A549 treated with AZD2906 at 1 μM for 4 hours (cell line): Measurements from ENCODE around the gene EBF4. TPM values are rescaled to one million over a fixed set of nuclear protein-coding genes. Genes with fewer than 3 reads are reported as not detected.

ENCODE experiments used
- total RNA-seq: library from RNA; stranded (reverse); fragments of 200-300 nt; extraction: Qiagen RNA extraction; gene quantifications from 5 replicates; pipeline ENCODE4 v1.2.3, GENCODE V29; 2022

The EBF4 gene, protein sequence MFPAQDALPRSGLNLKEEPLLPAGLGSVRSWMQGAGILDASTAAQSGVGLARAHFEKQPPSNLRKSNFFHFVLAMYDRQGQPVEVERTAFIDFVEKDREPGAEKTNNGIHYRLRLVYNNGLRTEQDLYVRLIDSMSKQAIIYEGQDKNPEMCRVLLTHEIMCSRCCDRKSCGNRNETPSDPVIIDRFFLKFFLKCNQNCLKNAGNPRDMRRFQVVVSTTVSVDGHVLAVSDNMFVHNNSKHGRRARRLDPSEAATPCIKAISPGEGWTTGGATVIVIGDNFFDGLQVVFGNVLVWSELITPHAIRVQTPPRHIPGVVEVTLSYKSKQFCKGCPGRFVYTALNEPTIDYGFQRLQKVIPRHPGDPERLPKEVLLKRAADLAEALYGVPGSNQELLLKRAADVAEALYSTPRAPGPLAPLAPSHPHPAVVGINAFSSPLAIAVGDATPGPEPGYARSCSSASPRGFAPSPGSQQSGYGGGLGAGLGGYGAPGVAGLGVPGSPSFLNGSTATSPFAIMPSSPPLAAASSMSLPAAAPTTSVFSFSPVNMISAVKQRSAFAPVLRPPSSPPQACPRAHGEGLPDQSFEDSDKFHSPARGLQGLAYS
- total RNA-seq: 2.2 to 3.3 TPM (median 3.2 TPM) in 5 replicates

DNA sequence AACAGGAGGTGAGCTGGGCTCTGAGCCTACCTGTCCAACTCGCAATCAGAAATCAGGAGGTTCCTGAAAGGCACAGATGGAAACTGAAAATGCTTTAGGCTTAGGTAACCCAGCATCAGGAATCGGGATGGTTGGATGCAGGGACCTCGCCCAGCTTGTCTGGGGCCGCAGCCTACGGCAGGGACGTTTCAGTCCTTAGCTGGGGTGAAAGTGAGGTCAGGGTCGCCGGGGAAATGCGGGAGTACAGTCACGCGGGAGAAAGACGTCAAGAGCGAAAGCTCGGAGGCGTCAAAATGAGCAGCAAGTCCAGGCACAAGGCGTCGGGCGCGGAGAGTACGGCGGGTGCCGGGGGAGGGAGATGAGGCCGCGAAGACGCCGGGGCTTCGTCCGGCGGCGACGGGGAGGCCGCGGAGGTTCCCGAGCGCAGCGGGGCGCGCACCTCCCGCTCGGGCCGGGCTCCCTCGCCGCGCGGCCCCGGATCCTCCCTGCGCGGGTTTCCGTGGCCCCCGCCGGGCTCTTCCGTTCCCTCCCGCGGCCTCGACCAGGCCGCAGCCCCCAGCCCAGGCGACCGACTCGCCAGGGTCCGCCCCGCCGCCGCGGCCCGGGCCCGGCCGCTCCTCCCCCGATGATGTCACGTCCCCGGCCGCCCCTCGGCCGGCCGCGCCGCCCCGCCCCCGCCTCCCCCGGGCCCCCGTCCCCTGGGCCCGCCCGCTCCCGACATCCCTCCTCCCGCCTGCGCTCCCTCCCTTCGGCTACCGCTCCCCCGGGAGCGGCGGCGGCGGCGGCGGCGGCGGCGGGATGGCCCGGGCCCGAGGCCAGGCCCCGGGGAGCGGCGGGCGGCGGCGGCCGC, at the start of gene EBF4:
Gene EBF4 (plus strand): TSS at position 745 of the 850 bp plus-strand sequence. CDS start 866 bp downstream, outside the sequence.

DNA sequence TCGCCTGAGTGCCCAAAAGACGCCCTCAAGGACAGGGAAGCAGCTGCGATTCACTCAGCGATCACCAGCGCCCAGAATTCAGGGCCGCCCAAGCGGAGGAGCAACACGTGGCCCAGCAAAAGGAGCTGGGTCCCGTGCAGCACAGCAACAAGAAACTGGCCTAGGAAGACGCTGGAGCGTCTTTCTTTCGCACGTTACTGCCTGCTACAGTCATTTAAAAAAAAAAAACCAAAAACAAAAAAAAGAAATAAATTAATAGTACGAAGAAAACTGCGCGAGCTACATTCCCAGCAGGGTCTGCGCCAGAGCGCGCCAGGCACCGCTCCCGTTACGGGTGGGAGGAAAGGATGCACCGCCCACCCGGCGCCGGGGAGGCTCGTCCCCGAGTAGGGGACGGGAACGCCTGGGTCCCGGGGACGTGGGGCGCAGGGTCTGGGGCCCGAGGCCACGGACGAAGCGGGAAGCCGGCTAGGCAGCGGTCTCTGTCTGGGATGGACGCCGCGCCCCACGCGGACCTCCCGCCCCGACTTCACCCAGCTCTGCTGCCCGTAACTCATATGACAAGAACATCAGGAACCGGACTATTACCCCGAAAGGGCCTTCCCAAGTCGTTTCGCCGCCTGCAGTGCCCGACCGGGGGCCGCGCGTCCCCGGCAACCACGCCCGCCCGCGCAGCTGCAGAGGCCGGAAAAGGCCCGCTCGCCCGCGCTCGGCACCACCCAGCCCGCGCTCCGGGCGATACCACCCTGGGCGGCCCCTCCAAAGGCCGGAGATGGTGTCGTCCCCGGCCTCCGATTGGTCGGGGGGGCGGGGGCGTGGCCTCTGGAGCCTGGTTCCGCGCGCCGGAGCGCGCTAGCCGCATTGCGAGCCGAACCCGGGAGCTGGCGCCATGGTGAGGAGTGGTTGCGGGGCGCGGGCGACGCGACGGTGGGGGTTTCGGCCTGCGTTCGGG, 40.5 kb upstream of the EBF4 start, which contains the start of gene NOP56:
Gene NOP56 (plus strand): TSS at position 861 of the 952 bp plus-strand sequence. CDS start 29 bp downstream, at position 890.

DNA sequence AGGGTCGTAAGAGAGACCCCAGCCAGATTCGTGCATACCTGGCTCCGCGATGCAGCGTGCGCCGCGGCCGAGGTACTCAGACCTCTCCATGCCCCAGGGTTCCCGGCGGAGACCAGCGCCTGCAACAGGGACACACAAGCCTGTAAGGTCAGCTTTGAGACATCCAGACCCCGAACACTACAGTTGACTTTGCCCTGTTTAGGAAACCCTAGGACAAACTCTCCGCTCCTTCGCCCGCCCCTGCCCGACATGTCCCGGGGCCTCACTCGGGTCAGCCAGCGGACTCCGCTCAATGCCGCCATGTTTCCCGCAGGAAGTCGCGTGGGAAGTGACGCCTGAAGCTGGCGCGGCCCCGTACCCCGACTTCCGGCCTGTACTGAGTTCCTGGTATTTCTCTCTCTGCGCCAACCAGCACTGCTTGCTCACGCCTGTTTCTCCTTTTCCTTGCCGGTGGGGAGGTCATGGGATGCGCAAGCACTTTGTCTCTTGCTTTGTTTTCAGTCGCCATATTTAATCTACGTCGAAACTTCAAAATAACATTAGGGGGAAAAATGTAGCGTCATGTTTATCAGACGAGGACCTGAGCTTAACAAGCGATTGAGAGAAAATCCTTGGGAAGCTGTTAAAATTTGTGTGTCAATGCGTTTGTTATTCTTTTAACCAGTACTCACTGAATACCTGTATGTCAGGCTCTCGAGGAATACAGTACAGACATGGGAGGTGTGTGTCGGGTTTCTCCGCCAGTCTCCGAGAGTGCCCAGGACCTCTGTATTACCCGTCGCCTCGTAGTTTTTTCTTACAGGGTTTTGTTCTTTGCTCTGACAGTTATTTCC, 28.5 kb upstream of the EBF4 start, which contains the start of gene IDH3B:
Gene IDH3B (minus strand): TSS at position 330 of the 833 bp plus-strand sequence. CDS start 28 bp downstream, at position 302.

DNA sequence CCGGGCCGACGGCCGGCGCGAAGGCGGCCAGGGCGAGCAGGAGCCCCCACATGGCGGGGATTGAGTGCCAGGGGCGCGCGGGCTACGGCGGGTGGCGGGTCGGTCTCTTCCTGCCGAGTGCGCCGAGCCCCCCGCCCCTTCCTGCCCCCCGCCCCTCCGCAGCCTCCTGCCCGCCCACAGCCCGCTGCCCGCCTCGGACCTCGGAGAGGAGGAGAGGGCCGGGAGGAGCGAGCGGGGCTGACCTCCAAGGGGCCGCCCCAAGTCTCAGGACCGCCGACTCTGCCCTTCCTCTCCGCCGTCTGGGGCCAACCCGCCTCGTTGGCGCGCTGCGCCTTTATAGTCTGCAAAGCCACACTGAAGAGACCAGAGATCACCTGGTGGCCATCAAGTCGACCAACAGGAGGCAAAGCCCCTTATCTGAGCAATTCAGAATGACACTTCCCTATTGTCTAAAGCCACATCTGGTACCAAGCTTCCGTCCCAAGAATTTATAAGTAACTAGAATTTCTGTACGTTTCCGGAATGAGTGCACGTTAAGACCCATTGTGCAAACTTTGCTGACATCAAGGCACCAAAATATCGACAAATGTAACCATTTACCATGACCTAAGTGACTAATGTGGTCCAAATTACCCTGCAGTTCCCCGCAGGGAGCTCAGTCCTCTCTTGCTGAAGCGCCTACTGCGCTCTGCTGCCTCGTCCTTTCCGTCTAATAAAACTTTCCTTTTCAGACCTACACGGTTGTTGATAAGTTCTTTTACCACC, 108.1 kb downstream of the EBF4 start, which contains the start of gene CPXM1:
Gene CPXM1 (minus strand): TSS at position 107 of the 765 bp plus-strand sequence. CDS start 55 bp downstream, at position 52.

Other genes with a start within 250 kb of the EBF4 start
- 879 to 1,091 TPM (median 997 TPM) in 5 replicates for gene SNRPB, start 222.0 kb upstream of the EBF4 start, total RNA-seq
- 12.0 to 18.3 TPM (median 13.1 TPM) in 5 replicates for gene ZNF343, start 183.9 kb upstream of the EBF4 start, total RNA-seq
- gene TMC2, start 156.2 kb upstream of the EBF4 start, total RNA-seq: not detected in 5 replicates
- 500 to 612 TPM (median 561 TPM) in 5 replicates for gene NOP56, start 40.1 kb upstream of the EBF4 start, total RNA-seq
- 128 to 135 TPM (median 132 TPM) in 5 replicates for gene IDH3B, start 28.6 kb upstream of the EBF4 start, total RNA-seq
- gene CPXM1, start 107.8 kb downstream of the EBF4 start, total RNA-seq: 0.03 TPM in 1 of 5 replicates, not detected in the others
- 0.23 to 0.49 TPM (median 0.31 TPM) in 4 of 5 replicates, not detected in the other for gene C20orf141, start 122.2 kb downstream of the EBF4 start, total RNA-seq
- gene TMEM239, start 123.6 kb downstream of the EBF4 start, total RNA-seq: 0.06 TPM in 1 of 5 replicates, not detected in the others
- 18.9 to 29.6 TPM (median 26.6 TPM) in 5 replicates for gene PCED1A, start 147.9 kb downstream of the EBF4 start, total RNA-seq
- 25.3 to 34.9 TPM (median 29.9 TPM) in 5 replicates for gene VPS16, start 148.0 kb downstream of the EBF4 start, total RNA-seq
- gene PTPRA, start 180.7 kb downstream of the EBF4 start, total RNA-seq: 33.0 to 40.6 TPM (median 38.4 TPM) in 5 replicates